CD4-positive, alpha-beta T cell (primary cell): ENCODE results near the gene LGR4. TPM values are rescaled to one million over a fixed set of nuclear protein-coding genes. Genes with fewer than 3 reads are reported as not detected.

ENCODE experiments used
- ATAC-seq: fragments of 200-7000 bp; cut with Tn5 transposase; one replicate; pipeline ENCODE4 v1.10.0; 2022; ENCODE audit warnings: mild to moderate bottlenecking; ENCODE audit not compliant: poor library complexity
- CTCF ChIA-PET: fragments of 350-600 bp; sonication (Branson Sonifier 250); formaldehyde crosslinking; loops from one replicate; lab custom pipeline; 2021; ENCODE audit warnings: antibody characterized with exemption, inconsistent platforms; lab: Charles Lee
- POLR2A ChIA-PET: fragments of 350-600 bp; sonication (Branson Sonifier 250); formaldehyde crosslinking; loops from one replicate; lab custom pipeline; 2021; ENCODE audit warnings: antibody characterized with exemption, inconsistent platforms; lab: Charles Lee
- DNase-seq, 14 experiments: peaks; one replicate each; pipeline ENCODE4 v3.0.0-alpha.2; 2013 to 2020; ENCODE audit warnings: mixed read lengths in 2 of 14
- H3K27ac ChIP-seq, 2 donors: one replicate each; pipeline versions ENCODE4 v1.5.1 to v1.7.0; 2013; ENCODE audit warnings: low read length in 2 of 2, low read depth in 1 of 2, mild to moderate bottlenecking in 1 of 2
- H3K27me3 ChIP-seq, 2 experiments: 1 replicate in 1 of 2; 2 replicates in 1 of 2; pipeline versions ENCODE4 v1.6.1 to v1.7.0; 2013; ENCODE audit warnings: low read length in 2 of 2, control low read depth in 1 of 2, mild to moderate bottlenecking in 1 of 2, moderate library complexity in 1 of 2; ENCODE audit not compliant: insufficient read depth in 2 of 2, control insufficient read depth in 1 of 2
- H3K36me3 ChIP-seq: one replicate; pipeline ENCODE4 v1.6.1; 2013; ENCODE audit warnings: low read length, control low read depth; ENCODE audit not compliant: insufficient read depth
- H3K4me1 ChIP-seq: one replicate; pipeline ENCODE4 v1.6.1; 2013; ENCODE audit warnings: low read length, control low read depth; ENCODE audit not compliant: insufficient read depth
- H3K4me3 ChIP-seq: one replicate; pipeline ENCODE4 v1.5.1; 2013; ENCODE audit warnings: mild to moderate bottlenecking, low read length, moderate library complexity
- H3K9me3 ChIP-seq, 2 experiments: 1 replicate in 1 of 2; 2 replicates in 1 of 2; pipeline versions ENCODE4 v1.6.1 to v1.7.0; 2013; ENCODE audit warnings: low read length in 2 of 2, mild to moderate bottlenecking in 2 of 2, control low read depth in 1 of 2, moderate library complexity in 1 of 2; ENCODE audit not compliant: control insufficient read depth in 1 of 2, insufficient read depth in 1 of 2
- H3K27ac Mint-ChIP-seq: one replicate; pipeline ENCODE4 v1.8.0; 2020; ENCODE audit warnings: mixed read lengths
- H3K27me3 Mint-ChIP-seq: one replicate; pipeline ENCODE4 v1.8.0; 2021; ENCODE audit warnings: mixed read lengths
- H3K36me3 Mint-ChIP-seq: one replicate; pipeline ENCODE4 v1.8.0; 2021; ENCODE audit warnings: low read depth, mixed read lengths
- H3K4me1 Mint-ChIP-seq: one replicate; pipeline ENCODE4 v1.8.0; 2021; ENCODE audit warnings: low read depth, mixed read lengths
- H3K4me3 Mint-ChIP-seq: one replicate; pipeline ENCODE4 v1.8.0; 2020; ENCODE audit warnings: mild to moderate bottlenecking, mixed read lengths
- H3K9me3 Mint-ChIP-seq: one replicate; pipeline ENCODE4 v1.8.0; 2020; ENCODE audit warnings: mixed read lengths
- CTCF ChIP-seq: fragments of 200-600 bp; IDR thresholded peaks from one replicate; pipeline ENCODE4 v1.8.0; 2022; ENCODE audit warnings: antibody characterized with exemption, mild to moderate bottlenecking
- intact Hi-C, 2 experiments: fragments of 100-400 bp; cut with DNase I in 1 of 2; cut with micrococcal nuclease in 1 of 2; formaldehyde crosslinking; loops; one replicate each; pipeline versions ENCODE4 v1.15.1 to v1.9.0; 2023 to 2025; cut with DNase I, micrococcal nuclease
- total RNA-seq, 174 experiments: library from RNA in 2 of 174; stranded (reverse) in 2 of 174; gene quantifications; one replicate each; pipeline ENCODE4 v1.2.3 and lab custom pipeline; 2021 to 2026

LGR4 gene
- total RNA-seq, 2 experiments from 2014 or later = 0.69 to 0.87 TPM

- Histone ChIP-seq H3K4me3 (no peak overlapping the region), H3K36me3 (no peaks in the 10 kb centered on the region), H3K27ac (no peak overlapping the region), H3K4me1 (no peaks in the 10 kb centered on the region), H3K27me3 (no peaks in the 10 kb centered on the region), H3K9me3 (no peaks in the 10 kb centered on the region)
- H3K27ac Mint-ChIP-seq = no peak overlapping the region
- ChIA-PET POLR2A (no interaction called here), CTCF (no interaction called here)
- H3K27me3 Mint-ChIP-seq = peaks cover 37% of the 10 kb centered on the region
- no peak for DNase-seq
- no peaks in the 10 kb centered on the region for H3K9me3 Mint-ChIP-seq
- H3K4me3 Mint-ChIP-seq = no peak overlapping the region
- ATAC-seq = no peak
- no peak for TF ChIP-seq CTCF
- H3K36me3 Mint-ChIP-seq = no peaks in the 10 kb centered on the region
- no peaks in the 10 kb centered on the region for H3K4me1 Mint-ChIP-seq
- intact Hi-C loops = no loop called here
These were observed 10.0 kb downstream of the LGR4 start for GRCh38 chr11:27462543-27462942.

- Histone ChIP-seq H3K27me3 (no peaks in the 10 kb centered on the region), H3K4me1 (no peaks in the 10 kb centered on the region), H3K9me3 (no peaks in the 10 kb centered on the region), H3K27ac (no peak overlapping the region), H3K36me3 (no peaks in the 10 kb centered on the region), H3K4me3 (no peak overlapping the region)
- Mint-ChIP-seq H3K36me3 (no peaks in the 10 kb centered on the region), H3K27me3 (peaks cover 27% of the 10 kb centered on the region), H3K4me3 (no peak overlapping the region), H3K9me3 (no peaks in the 10 kb centered on the region), H3K4me1 (no peaks in the 10 kb centered on the region), H3K27ac (no peak overlapping the region)
- CTCF ChIA-PET = no interaction called here
- POLR2A ChIA-PET = interaction anchor here (0.6 kb wide), 1 partner anchor 65 kb away, joined by 3 read pairs; no protein-coding TSS in a partner anchor
- DNase-seq = no peak
- ATAC-seq = no peak
- intact Hi-C loops = no loop called here
- TF ChIP-seq CTCF = no peak
These were observed 12.2 kb downstream of the LGR4 start for GRCh38 chr11:27460158-27460978.

DNA sequence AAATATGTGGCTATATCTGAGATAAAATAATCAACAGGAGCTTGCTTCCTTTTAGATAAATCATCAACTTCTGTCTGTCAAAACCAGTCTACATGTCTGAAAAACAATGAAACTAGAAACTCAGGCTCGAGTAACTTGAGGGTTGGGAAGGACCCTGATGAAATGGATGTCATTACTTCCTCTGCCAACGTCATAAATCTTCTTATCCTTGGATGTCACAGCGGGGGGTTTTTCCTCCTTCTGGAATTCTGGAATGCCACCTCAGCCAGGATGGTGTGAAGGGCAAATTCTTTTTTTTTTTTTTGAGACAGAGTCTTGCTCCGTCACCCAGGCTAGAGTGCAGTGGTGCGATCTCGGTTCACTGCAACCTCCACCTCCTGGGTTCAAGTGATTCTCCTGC, 13.4 kb downstream of the LGR4 start:
- intact Hi-C loops = no loop called here
- H3K9me3 ChIP-seq = no peaks in the 10 kb centered on the region
- ChIA-PET CTCF (no interaction called here), POLR2A (no interaction called here)
- DNase-seq (no peak), ATAC-seq (no peak)
- H3K4me3 ChIP-seq = no peak overlapping the region
- H3K4me3 Mint-ChIP-seq = no peak overlapping the region
- no peaks in the 10 kb centered on the region for H3K9me3 Mint-ChIP-seq
- no peaks in the 10 kb centered on the region for H3K36me3 ChIP-seq
- no peak overlapping the region for H3K27ac Mint-ChIP-seq
- no peaks in the 10 kb centered on the region for H3K4me1 ChIP-seq
- H3K27me3 Mint-ChIP-seq = peaks cover 20% of the 10 kb centered on the region
- H3K4me1 Mint-ChIP-seq = no peaks in the 10 kb centered on the region
- H3K27me3 ChIP-seq = no peaks in the 10 kb centered on the region
- no peak overlapping the region for H3K27ac ChIP-seq
- no peak for TF ChIP-seq CTCF
- H3K36me3 Mint-ChIP-seq = no peaks in the 10 kb centered on the region
